Measurements from ENCODE around the gene RPL15.
"Not testable (repeated sequence)": the region's sequence is repeated elsewhere in the genome, so short reads cannot be mapped to it uniquely, and the experiment has no call there.

Gene RPL15

DNA sequence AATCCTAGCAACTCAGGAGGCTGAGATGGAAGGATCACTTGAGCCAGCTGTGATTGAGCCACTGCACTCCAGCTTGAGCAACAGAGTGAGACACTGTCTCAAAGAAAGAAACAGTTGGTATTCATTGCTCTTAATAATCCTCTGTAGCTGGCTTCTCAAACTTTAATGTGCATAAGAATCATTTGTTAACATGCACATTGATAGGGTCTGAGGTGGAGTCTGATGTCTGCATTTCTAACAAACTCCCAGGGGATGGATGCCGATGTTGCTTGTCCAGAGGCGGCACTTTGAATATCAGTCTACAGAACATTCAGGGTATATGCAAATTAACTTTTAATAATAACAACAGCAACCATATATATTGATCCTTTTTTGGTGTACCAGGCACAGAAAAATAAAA, 40.0 kb upstream of the RPL15 start:
- peaks cover 12% of the 10 kb centered on the region for H3K36me3 ChIP-seq (ENCODE audit: insufficient read depth, low read length)
- H3K27ac ChIP-seq (ENCODE audit: low read depth, low read length), result no peak overlapping the region

DNA sequence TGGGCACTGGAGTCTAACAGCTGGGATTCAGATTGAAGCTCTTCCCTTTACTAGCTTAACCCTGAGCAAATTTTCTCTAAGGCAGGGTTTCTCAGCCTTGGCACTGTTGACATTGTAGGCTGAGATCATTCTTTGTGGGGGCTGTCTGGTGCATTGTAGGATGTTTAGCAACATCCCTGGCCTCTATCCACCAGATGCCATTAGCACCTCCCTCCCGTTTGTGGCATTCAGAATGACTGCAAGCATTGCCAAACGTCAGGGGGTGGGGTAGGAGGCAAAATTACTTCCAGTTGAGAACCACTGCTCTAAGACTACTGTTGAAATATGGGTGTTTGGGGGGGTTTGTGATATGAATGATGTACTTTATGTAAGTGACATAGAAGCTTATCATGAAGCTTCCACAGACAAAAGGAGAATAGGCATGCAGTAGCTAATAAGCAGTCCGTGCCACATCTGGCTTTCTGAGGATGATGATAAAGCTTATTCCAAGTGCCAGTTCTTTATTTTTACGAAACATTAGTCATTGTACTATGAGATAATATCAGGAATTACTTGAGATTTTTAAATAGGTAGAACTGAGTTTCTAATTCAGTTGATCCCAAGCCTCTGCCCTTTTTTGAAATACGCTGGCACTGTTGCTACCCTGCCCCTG, 39.5 kb upstream of the RPL15 start:
- Histone ChIP-seq H3K27me3 (ENCODE audit: insufficient read depth, low read length) (no peaks in the 10 kb centered on the region), H3K9me3 (ENCODE audit: insufficient read depth, low read depth, low read length) (peaks cover 8% of the 10 kb centered on the region), H3K9ac (ENCODE audit: low read depth, low read length) (no peak overlapping the region), H3K4me3 (ENCODE audit: low read length) (no peak overlapping the region), H3K36me3 (ENCODE audit: insufficient read depth, low read length) (peaks cover 12% of the 10 kb centered on the region), H3K27ac (ENCODE audit: low read depth, low read length) (no peak overlapping the region), H3K4me1 (ENCODE audit: insufficient read depth, low read length) (peaks cover 4% of the 10 kb centered on the region; the same call in 1 of the 2 replicates)
- 90% methylated on average over 5 of the region's 5 CpGs for WGBS

More for the DNA sequence above, 40.0 kb upstream of the RPL15 start:
- Histone ChIP-seq H3K27me3 (ENCODE audit: insufficient read depth, low read length) (no peaks in the 10 kb centered on the region), H3K9me3 (ENCODE audit: insufficient read depth, low read depth, low read length) (peaks cover 8% of the 10 kb centered on the region), H3K4me3 (ENCODE audit: low read length) (no peak overlapping the region), H3K9ac (ENCODE audit: low read depth, low read length) (no peak overlapping the region), H3K4me1 (ENCODE audit: insufficient read depth, low read length) (peaks cover 4% of the 10 kb centered on the region; the same call in 1 of the 2 replicates)
- 90% methylated on average over 2 of the region's 2 CpGs for WGBS

- WGBS, result 97% methylated on average over 8 of the region's 8 CpGs
- H3K27me3 ChIP-seq (ENCODE audit: insufficient read depth, low read length), result no peaks in the 10 kb centered on the region
- peaks cover 4% of the 10 kb centered on the region; the same call in 1 of the 2 replicates for H3K4me1 ChIP-seq (ENCODE audit: insufficient read depth, low read length)
- no peak overlapping the region for H3K9ac ChIP-seq (ENCODE audit: low read depth, low read length)
- H3K36me3 ChIP-seq (ENCODE audit: insufficient read depth, low read length), result peaks cover 12% of the 10 kb centered on the region
- no peak overlapping the region for H3K4me3 ChIP-seq (ENCODE audit: low read length)
- H3K27ac ChIP-seq (ENCODE audit: low read depth, low read length), result no peak overlapping the region
- H3K9me3 ChIP-seq (ENCODE audit: insufficient read depth, low read depth, low read length), result peaks cover 8% of the 10 kb centered on the region
Observed at GRCh38 chr3:23879485-23879884, 37.4 kb upstream of the RPL15 start.

GRCh38 chr3:23880703-23881339, 36.1 kb upstream of the RPL15 start:
- Histone ChIP-seq H3K4me1 (ENCODE audit: insufficient read depth, low read length) (no peaks in the 10 kb centered on the region), H3K36me3 (ENCODE audit: insufficient read depth, low read length) (peaks cover 12% of the 10 kb centered on the region), H3K9ac (ENCODE audit: low read depth, low read length) (no peak overlapping the region), H3K4me3 (ENCODE audit: low read length) (no peak overlapping the region), H3K27me3 (ENCODE audit: insufficient read depth, low read length) (no peaks in the 10 kb centered on the region), H3K27ac (ENCODE audit: low read depth, low read length) (no peak overlapping the region), H3K9me3 (ENCODE audit: insufficient read depth, low read depth, low read length) (peaks cover 8% of the 10 kb centered on the region)
- 93% methylated on average over 4 of the region's 4 CpGs for WGBS

DNA sequence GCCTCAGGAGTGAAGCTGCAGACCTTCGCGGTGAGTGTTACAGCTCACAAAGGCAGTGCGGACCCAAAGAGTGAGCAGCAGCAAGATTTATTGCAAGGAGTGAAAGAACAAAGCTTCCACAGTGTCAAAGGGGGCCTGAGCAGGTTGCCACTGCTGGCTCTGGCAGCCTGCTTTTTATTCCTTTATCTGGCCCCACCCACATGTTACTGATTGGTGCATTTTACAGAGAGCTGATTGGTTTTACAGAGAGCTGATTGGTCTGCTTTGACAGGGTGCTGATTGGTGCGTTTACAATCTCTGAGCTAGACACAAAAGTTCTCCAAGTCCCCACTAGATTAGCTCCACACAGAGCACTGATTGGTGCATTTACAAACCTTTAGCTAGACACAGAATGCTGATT, 34.9 kb upstream of the RPL15 start:
- H3K4me1 ChIP-seq (ENCODE audit: insufficient read depth, low read length); H3K4me3 ChIP-seq (ENCODE audit: low read length); H3K27ac ChIP-seq (ENCODE audit: low read depth, low read length); H3K27me3 ChIP-seq (ENCODE audit: insufficient read depth, low read length); H3K9me3 ChIP-seq (ENCODE audit: insufficient read depth, low read depth, low read length); H3K9ac ChIP-seq (ENCODE audit: low read depth, low read length): not testable (repeated sequence)
- peaks cover 12% of the 10 kb centered on the region for H3K36me3 ChIP-seq (ENCODE audit: insufficient read depth, low read length)
- 98% methylated on average over 4 of the region's 4 CpGs for WGBS

DNA sequence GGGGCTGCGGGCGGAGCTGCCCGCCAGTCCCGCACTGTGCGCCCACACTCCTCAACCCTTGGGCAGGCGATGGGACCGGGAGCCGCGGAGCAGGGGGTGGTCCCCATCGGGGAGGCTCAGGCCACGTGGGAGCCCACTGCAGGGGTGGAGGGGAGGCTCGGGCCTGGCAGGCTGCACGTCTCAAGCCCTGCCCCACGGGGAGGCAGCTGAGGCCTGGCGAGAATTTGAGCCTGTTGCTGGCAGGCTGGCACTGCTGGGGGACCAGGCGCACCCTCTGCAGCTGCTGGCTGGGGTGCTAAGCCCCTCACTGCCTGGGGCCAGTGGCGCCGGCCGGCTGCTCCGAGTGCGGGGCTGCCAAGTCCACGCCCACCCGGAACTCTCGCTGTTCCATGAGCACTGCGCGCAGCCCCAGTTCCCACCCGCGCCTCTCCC, 34.4 kb upstream of the RPL15 start:
- Histone ChIP-seq H3K9ac (ENCODE audit: low read depth, low read length) (no peak overlapping the region), H3K27me3 (ENCODE audit: insufficient read depth, low read length) (no peaks in the 10 kb centered on the region), H3K27ac (ENCODE audit: low read depth, low read length) (no peak overlapping the region), H3K9me3 (ENCODE audit: insufficient read depth, low read depth, low read length) (peaks cover 8% of the 10 kb centered on the region), H3K4me3 (ENCODE audit: low read length) (no peak overlapping the region), H3K36me3 (ENCODE audit: insufficient read depth, low read length) (peaks cover 12% of the 10 kb centered on the region), H3K4me1 (ENCODE audit: insufficient read depth, low read length) (no peaks in the 10 kb centered on the region)
- WGBS, result 96% methylated on average over 28 of the region's 28 CpGs

DNA sequence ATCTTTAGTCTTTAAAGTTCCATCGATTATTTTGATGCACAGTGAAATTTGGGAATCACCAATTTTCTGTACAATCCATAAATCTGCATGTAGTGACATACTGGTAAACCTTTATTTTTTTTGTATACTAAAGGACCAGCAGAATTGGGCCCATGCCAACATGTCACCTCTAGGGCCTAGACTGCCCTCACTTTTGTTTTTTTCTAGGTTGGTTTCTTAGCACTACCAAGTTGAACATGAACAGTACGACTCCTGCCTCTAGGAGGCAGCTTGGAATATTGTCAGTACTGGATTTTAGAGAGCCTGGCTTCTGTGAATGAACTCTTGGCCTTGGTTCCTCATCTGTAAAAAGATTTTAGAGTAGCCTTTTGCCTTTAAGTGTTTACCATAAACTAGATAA, 32.5 kb upstream of the RPL15 start:
- Histone ChIP-seq H3K9ac (ENCODE audit: low read depth, low read length) (no peak overlapping the region), H3K9me3 (ENCODE audit: insufficient read depth, low read depth, low read length) (no peaks in the 10 kb centered on the region), H3K27me3 (ENCODE audit: insufficient read depth, low read length) (no peaks in the 10 kb centered on the region), H3K4me1 (ENCODE audit: insufficient read depth, low read length) (no peaks in the 10 kb centered on the region), H3K36me3 (ENCODE audit: insufficient read depth, low read length) (peaks cover 8% of the 10 kb centered on the region), H3K27ac (ENCODE audit: low read depth, low read length) (no peak overlapping the region), H3K4me3 (ENCODE audit: low read length) (no peak overlapping the region)
- WGBS, result 95% methylated on average over 2 of the region's 2 CpGs

DNA sequence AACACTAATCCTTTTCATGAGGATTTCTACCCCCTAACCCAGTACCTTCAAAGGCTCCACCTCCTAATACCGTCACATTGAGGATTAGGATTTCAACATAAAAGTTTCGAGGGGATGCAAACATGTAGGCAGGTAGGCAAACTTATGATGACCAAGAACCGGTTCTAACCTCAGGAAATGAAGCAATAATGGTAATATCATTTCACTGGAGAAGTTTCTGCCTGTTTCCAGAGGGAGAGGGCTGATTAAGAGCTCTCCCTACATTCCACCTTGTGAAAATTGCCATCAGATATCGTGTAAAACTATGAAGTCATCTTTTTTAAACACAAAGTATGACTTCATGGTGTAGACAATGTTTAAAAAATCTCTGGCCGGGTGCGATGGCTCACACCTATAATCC, 31.7 kb upstream of the RPL15 start:
- Histone ChIP-seq H3K4me3 (ENCODE audit: low read length) (no peak overlapping the region), H3K36me3 (ENCODE audit: insufficient read depth, low read length) (peaks cover 16% of the 10 kb centered on the region), H3K27ac (ENCODE audit: low read depth, low read length) (no peak overlapping the region), H3K9me3 (ENCODE audit: insufficient read depth, low read depth, low read length) (no peaks in the 10 kb centered on the region), H3K4me1 (ENCODE audit: insufficient read depth, low read length) (no peaks in the 10 kb centered on the region), H3K9ac (ENCODE audit: low read depth, low read length) (no peak overlapping the region), H3K27me3 (ENCODE audit: insufficient read depth, low read length) (no peaks in the 10 kb centered on the region)
- 92% methylated on average over 6 of the region's 6 CpGs for WGBS

GRCh38 chr3:23886311-23886710, 30.6 kb upstream of the RPL15 start:
- H3K36me3 ChIP-seq (ENCODE audit: insufficient read depth, low read length), result peaks cover 27% of the 10 kb centered on the region
- WGBS, result 97% methylated on average over 3 of the region's 3 CpGs
- H3K9me3 ChIP-seq (ENCODE audit: insufficient read depth, low read depth, low read length), result no peaks in the 10 kb centered on the region
- H3K4me3 ChIP-seq (ENCODE audit: low read length), result no peak overlapping the region
- no peak overlapping the region for H3K9ac ChIP-seq (ENCODE audit: low read depth, low read length)
- no peaks in the 10 kb centered on the region for H3K27me3 ChIP-seq (ENCODE audit: insufficient read depth, low read length)
- no peaks in the 10 kb centered on the region for H3K4me1 ChIP-seq (ENCODE audit: insufficient read depth, low read length)
- H3K27ac ChIP-seq (ENCODE audit: low read depth, low read length), result no peak overlapping the region

- Histone ChIP-seq H3K4me3 (ENCODE audit: low read length) (no peak overlapping the region), H3K27ac (ENCODE audit: low read depth, low read length) (no peak overlapping the region), H3K36me3 (ENCODE audit: insufficient read depth, low read length) (peaks cover 46% of the 10 kb centered on the region), H3K9me3 (ENCODE audit: insufficient read depth, low read depth, low read length) (no peaks in the 10 kb centered on the region), H3K9ac (ENCODE audit: low read depth, low read length) (no peak overlapping the region), H3K27me3 (ENCODE audit: insufficient read depth, low read length) (no peaks in the 10 kb centered on the region), H3K4me1 (ENCODE audit: insufficient read depth, low read length) (peaks cover 15% of the 10 kb centered on the region; the same call in 1 of the 2 replicates)
- 92% methylated on average over 3 of the region's 3 CpGs for WGBS
Observed at GRCh38 chr3:23888617-23889228, 28.2 kb upstream of the RPL15 start.

DNA sequence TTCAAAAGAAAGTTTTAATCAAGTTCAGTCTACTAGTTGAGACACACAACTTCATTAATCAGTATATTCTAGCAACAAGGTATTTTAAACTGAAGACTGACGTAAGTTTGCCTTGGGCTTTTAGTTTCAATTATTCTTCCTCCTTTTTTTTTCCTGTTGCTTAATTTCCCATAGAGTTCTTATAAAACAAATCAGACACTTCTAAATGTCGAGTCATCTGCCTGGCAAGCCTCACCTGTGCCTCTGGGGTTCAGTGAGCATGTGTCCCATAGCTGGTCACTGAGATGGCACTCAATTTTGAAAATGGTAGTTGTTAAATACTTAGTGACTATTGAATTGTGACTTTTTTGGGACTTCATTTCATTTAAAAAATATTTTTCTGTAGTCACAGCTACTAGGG, 27.5 kb upstream of the RPL15 start:
- 98% methylated on average over 2 of the region's 2 CpGs for WGBS
- Histone ChIP-seq H3K27me3 (ENCODE audit: insufficient read depth, low read length) (no peaks in the 10 kb centered on the region), H3K4me3 (ENCODE audit: low read length) (no peak overlapping the region), H3K36me3 (ENCODE audit: insufficient read depth, low read length) (peaks cover 53% of the 10 kb centered on the region), H3K4me1 (ENCODE audit: insufficient read depth, low read length) (peaks cover 15% of the 10 kb centered on the region; the same call in 1 of the 2 replicates), H3K9ac (ENCODE audit: low read depth, low read length) (no peak overlapping the region), H3K27ac (ENCODE audit: low read depth, low read length) (no peak overlapping the region), H3K9me3 (ENCODE audit: insufficient read depth, low read depth, low read length) (no peaks in the 10 kb centered on the region)
